RKO (cell line): Measurements from ENCODE around the gene TRAPPC11.
"Not testable (repeated sequence)": the region's sequence is repeated elsewhere in the genome, so short reads cannot be mapped to it uniquely, and the experiment has no call there.

ENCODE experiments used
- DNase-seq: peaks from one replicate; pipeline ENCODE4 v3.0.0-alpha.2; 2016; ENCODE audit warnings: low spot score

The TRAPPC11 gene

DNA sequence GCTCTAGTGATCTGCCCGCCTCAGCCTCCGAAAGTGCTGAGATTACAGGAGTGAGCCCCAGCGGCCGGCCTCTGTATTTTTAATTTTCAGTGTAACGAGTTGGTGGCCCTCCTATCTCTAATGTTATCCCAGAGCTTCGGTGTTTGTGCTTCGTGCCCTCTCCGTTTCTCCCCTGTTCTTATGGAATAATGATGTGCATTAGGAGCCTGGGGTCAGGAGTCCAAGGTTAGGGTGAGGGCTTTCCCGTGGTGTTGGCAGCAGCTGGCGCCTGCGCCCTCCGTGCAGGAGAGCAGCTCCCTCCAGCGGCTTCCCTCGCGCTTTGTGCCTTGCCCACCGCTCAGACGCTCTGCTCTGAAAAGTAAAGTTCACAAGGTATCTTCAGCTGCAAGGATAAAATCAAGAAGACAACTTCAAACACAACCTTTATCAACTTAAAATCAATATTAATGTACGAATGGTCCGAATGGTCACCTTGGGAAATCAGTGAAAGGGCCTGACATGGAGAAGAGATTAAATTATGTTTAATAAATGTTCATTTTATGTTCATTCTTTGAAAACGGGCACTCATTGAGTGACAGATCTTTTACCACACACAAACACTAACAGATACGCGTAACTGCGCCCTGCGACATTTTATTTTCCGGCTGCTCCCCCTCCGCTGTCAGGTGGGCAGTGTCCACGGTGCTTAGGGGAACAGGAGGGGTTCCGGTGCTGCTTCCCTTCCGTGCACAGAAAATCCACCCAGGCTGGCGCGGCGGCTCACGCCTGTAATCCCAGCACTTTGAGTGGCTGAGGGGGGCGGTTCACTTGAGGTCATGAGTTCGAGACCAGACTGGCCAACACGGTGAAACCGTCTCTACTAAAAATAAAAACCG lies 62.4 kb downstream of the TRAPPC11 start:
- no peak for DNase-seq

DNA sequence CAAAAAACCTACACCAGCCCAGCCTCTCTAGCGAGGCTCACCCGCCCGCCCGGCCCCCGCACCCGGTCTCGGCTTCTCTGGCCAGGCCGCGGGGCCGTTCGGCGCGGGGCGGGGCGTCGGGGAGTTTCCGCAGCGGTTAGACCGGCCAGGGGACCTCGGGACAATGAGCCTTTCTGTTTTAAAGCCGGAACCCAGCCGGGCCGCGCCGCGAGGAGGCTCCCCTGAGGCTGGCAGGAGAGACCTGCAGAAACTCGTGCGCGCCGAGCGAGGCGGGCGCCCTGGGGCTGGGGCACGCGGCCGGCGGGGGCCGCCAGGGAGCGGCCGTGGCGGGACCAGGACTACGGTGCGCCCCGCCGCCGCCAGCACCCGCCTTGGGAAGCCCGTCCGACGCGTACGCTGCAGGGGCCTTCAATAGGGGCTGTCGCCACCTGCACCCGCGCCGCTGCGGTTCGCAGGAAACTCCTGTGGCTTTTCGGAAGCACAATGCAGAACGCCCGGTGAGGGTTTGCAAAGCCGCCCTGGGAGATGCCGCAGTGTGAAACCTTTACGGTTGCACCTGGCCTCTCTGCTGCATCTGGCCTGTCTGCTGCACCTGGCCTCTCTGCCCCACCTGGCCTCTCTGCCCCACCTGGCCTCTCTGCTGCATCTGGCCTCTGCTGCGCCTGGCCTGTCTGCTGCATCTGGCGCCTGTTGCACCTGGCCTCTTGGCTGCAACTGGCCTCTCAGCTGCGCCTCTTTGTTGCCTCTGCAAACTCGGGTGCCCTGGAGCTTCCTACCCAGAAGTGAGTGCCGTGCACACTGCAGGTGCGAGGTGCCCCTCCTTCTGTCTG lies 63.9 kb downstream of the TRAPPC11 start:
- DNase-seq = no peak

DNA sequence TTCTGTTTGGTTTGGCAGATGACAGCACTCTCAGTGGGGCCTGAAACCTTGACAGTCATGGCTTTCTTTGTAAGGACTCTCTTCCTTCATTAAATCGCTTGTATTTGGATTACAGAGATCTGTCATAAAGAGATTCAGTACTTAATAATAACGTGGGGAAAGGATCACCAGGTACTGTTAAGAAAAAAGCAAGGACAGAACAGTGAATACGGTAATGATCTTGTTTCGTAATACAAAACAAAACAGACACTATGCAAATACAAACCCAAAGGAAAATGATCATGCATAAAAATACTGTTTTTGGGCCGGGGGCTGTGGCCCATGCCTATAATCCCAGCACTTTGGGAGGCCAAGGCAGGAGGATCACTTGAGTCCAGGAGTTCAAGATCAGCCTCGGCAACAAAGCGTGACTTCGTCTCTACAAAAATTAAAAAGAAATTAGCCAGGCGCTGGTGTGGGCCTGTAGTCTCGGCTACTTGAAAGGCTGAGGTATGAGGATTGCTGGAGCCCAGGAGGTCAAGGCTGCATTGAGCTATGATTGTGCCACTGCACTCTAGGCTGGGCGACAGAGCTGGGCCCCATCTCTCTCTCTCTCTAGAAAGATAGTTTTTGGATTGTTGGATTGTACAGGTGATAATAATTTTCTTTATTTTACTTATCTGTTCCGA lies 64.6 kb downstream of the TRAPPC11 start:
- no peak for DNase-seq

DNA sequence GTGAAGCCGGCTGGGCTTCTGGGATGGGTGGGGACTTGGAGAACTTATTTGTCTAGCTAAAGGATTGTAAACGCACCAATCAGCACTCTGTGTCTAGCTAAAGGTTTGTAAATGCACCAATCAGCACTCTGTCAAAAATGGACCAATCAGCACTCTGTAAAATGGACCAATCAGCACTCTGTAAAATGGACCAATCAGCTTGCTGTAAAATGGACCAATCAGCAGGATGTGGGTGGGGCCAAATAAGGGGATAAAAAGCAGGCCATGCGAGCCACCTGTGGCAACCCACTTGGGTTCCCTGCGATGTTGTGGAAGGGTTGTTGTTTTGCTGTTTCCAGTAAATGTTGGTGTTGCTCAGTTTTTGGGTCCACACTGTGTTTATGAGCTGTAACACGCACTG lies 66.5 kb downstream of the TRAPPC11 start:
- DNase-seq = not testable (repeated sequence)

DNA sequence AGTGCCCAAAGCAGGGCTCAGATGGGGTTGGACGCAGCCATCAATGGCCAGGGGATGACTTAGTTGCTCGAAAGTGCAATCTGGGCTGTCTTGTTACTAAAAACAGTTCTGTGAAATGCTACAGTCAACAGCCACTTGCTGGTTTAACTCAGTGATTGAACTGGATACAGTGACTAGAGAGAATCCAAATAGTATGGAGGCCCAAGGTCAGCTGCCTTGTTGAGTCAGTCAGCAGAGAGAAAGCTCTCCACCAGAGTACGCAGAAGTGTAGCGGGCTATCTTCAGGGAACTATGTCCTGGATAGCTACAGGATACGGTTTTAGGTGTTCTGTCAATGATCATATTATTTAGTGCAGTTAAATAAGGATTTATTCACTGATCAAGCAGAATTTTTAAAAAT lies 68.4 kb downstream of the TRAPPC11 start:
- no peak for DNase-seq

DNA sequence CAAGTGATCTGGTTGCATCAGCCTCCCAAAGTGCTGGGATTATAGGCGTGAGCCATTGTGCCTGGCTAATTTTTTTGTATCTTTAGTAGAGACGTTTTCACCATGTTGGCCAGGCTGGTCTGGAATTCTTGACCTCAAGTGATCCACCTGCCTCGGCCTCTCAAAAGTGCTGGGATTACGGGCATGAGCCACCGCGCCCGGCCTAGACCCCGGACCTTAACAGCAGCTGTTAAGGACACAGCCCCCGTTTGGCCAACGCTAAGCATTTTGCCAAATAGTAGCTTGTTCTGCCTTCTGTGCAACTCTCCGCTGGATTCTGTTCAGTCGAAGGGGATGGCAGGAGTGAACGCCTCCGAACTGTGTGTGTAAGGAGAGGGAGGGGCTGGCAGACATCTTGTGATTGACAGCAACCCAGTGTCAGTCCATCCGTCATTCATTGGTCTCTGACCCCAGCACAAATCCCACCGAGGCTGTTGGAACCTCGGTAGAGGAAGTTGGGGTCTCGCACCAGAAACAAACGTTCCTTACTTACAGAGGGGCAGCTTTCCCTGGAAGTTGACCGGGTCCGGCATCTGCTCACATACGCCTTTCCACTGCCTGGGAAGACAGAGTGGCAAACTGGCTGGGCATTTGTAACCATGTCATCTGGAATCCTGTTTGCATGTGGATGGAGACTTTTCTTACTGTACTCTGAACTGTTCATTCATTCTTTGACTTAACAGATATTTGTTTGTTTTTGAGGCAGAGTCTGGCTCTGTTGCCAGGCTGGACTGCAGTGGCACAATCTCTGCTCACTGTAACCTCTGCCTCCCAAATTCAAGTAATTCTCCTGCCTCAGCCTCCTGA lies 69.4 kb downstream of the TRAPPC11 start:
- no peak for DNase-seq

DNA sequence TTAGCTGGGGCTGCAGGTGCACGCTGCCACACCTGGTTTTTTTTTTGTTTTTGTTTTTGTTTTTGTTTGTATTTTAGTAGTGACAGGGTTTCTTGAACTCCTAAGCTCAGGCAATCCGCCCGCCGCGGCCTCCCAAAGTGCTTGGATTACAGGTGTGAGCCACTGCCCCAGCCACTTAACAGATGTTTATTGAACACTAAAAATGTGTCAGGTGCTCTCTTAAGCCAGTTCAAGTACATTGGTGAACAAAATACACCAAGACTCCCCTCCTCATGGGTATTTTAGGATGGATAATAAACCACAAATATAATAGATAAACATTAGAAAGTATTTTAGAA lies 69.9 kb downstream of the TRAPPC11 start:
- DNase-seq = no peak

DNA sequence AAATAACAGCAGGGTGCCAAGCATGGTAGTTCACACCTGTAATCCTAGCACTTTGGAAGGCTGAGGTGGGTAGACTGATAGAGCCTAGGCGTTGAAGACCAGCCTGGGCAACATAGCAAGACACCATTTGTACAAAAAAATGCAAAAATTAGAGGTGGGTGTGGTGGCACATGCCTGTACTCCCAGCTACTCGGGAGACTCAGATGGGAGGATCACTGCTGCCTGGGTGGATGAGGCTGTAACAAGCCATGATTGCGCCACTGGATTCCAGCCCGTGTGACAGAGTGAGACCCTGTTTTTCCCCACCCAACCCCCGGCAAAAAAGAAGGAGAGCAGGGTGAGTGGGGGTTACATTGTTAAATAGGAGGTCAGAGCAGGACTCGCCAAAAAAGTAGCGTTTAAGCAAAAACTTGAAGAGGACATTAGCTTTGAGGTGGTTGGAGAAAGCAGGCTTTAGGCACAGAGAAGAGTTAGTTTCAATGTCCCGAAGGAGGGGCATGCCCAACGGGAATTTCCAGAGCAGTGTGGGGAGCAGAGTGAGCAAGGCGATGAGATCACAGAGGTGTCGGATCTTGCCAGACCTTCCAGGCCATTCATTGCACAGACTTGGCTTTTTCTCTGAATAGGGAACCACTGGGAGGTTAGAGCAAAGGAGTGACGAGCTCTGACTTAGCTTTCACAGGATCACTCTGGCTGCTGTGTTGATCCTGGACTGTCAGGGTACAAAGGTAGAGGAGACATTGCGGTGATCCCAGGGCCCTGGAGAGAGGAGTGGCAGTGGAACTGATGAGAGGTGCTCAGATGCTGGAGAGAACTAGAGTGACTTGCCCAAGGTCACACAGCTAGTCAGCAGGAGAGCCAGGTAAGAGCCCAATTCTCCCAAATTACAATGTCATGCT lies 70.6 kb downstream of the TRAPPC11 start:
- no peak for DNase-seq

DNA sequence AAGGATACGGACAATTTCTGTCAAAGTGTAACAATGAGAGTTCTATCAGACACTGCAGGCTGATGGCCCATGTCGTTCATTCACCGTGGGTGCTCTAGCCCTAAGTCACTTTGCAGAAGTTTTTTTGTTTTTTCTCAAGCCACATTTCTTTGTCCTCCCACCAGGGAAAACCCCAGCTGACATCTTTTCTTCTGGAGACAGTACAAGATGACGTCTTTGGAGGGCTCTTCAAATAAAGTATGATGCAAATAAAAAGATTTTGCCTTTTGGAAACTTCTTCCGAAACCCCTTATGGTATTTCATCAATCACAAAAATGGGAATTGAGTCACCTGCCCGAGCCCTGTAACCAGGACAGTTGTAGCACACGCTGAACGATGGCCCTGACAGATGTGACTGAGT lies 73.2 kb downstream of the TRAPPC11 start:
- DNase-seq = no peak

DNA sequence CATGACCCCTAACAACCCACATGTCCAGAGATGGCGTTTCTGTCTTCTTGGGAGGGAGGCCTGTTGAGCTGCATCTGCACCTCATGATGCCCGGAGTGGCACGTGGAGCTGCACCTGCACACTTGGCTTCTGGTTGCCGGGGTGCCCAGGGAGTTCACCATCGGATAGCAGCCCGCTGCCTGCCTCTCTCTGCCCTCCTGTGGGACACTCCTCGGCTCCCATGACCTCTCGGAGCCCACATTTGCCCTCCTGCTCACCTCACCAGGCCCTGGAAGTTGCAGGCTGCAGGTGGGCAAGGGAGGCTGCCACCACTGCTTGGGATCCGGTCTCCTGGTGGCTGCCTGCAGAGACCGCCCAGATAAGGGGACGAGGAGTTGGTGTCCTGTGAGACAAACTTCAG lies 74.1 kb downstream of the TRAPPC11 start:
- no peak for DNase-seq

DNA sequence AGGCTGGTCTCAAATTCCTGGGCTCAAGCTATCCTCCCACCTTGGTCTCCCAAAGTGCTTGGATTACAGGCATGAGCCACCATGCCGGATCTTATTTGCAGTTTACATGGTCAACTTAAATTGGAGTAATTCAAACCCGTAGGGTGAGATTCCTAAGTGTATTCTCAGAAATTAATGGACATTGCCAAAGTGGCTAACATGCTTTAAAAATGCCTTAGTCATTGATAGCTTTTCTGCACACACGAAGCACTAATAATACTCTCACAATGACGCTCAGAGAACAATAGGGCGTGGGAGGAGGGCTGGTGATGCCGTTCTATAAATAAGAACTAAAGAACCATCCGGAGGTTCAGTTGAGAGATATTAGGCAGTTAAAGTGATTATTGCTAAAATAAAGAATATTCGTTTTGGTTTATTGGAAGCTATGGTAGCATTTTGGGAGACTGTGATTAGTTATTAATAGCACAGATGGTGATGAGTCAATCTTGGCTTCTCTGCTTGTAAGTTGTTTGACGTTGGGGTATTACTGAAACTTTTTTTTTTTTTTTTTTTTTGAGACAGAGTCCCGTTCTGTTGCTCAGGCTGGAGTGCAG lies 79.1 kb downstream of the TRAPPC11 start:
- DNase-seq = no peak

DNA sequence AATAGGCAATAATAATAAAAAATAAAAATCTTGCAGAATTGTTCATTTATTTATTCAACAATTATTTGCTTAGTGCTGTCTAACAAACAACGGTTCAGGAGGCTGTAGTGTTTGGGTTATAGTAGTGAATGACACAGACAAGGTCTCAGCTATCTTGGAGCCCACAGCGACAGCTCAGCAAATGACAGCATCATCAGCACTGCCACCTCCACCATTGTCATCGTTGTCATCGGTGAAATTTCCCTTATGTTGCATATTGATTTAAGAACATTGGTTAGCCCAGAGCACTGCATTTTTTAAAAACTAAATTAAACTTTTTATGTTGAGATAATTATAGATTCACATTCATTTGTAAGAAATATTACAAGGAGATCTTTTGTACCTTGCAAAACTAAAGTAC lies 79.9 kb downstream of the TRAPPC11 start:
- DNase-seq = no peak

DNA sequence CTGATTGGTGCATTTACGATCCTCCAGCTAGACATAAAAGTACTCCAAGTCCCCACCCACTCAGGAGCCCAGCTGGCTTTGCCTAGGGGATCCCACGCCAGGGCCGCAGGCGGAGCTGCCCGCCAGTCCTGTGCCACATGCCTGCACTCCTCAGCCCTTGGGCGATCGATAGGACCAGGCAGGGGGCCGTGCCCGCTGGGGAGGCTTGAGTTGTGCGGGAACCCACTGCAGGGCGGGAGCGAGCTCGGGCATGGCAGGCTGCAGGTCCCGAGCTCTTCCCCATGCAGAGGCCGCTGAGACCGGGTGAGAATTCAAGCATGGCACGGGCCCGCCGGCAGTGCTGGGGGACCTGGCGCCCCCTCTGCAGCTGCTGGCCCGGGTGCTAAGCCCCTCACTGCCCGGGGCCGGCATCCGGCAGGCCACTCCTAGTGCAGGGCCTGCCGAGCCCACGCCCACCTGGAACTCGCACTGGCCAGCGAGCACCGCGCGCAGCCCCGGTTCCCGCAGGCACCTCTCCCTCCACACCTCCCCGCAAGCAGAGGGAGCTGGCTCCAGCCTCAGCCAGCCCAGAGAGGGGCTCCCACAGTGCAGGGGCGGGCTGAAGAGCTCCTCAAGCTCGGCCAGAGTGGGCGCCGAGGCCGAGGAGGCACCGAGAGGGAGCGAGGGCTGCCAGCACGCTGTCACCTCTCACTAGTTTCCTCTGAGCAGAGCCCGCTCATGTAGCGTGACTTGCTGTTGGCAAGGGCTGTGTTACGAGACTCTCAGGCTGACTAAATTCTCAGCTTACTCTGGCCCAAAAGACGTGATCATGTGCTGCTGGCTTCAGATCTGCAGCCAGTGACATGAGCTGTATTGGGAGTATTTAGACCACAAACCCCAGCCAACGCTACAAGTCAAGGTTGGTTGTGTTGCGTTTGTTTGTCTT lies 87.5 kb downstream of the TRAPPC11 start:
- no peak for DNase-seq

DNA sequence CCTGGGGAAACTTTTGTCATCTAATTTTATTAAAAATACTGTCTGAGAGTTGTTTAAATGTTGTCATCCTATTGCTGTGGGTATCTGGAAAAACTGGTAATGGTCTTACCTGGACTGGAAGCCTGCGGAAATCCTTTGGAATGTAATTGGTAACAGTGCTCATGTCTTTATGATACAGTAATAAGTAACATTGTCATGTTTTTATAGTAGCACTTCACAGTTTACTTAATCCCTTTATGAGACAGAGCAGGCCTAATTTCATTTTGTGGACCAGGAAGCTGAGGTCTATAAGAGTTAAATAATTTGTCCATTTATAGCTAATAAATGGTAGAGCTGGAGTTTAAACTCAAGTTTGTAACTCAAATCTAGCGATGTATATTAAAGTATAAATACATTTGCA lies 88.3 kb downstream of the TRAPPC11 start:
- no peak for DNase-seq

DNA sequence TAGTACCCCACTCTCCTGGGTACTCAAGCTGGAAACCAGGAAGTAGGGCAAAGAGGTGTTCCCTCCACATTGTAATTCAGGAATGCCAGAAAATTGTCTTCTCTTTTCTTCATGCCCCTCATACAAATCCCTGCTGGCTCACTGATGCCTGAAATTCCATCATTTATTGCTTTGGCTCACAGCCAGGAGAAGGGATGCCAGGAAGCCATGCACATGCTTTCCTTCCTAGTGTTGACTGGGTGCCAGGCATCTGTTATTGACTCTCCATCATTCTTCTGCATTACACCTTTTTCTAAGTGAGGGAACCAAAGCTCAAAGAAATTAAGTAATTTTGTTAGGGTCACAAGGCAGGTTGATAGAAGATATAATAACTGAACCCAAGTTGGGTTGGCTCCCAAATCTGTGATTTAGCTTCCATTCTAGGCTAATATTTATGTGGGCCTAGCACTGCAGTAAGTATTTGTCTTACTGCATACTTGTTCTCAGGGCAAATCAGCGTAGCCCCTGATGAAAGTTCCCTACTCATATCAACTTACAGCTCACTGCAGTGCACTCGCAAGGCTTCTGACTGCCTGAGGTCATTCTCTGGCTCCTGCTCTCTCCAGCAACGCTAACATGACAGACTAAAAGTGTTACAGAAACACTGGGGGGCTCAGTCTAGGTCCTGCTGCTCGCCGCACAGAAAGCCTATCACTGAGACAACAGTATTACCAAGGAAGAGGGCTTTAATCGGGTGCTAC lies 89.0 kb downstream of the TRAPPC11 start:
- DNase-seq = no peak

DNA sequence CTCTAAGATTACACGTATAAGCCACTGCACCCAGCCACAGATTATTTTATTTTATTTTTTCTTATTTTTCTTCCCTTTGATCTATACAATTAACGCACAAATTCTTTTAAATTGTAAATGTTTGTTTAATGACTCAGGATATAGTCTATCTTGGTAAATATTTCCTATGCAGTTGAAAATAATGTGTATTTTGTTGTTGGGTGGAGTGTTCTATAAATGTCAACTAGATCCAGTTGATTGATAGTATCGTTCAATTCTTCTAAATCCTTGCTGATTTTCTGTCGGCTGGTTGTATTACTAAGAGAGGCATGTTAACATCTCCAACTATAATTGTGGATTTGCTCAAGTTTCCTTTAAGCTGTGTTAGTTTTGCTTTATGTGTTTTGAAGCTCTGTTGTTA lies 92.0 kb downstream of the TRAPPC11 start:
- DNase-seq = no peak

DNA sequence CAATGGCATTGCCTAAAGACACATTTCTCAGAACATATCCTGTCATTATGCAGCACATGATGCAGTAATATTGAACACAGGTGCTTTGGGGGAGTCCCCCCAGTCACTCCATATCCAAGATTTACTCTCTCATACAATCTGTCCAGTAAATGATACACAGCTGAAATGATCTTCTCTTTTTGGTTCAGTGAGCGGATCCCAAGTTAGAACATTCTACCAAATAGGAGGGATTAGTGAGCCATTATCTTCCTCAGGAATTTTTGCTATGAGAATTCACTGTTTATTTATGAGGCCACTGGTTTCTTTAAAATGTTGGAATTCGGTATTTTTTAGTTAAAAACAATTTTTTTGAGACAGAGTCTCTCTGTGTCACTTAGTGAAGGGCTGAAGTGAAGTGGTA lies 96.5 kb downstream of the TRAPPC11 start:
- no peak for DNase-seq

DNA sequence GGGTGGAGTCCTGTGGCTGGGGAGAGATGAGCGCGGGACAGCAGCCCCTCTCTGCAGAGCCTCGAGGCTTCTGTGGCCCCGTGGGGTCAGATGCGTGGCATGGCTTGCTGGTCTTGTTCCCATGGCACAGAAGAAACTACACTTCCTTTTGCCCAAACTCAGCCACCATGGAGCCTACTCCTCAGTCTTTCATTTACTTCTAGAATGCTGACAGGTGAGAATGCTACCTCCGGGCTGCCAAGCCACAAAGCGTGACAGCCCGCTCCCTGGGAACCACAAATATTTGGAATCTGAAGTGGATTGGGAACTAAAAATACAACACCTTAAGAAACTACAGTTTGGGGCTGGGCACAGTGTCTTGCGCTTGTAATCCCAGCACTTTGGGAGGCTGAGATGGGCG lies 98.0 kb downstream of the TRAPPC11 start:
- DNase-seq = no peak
